H1 (cell line): ENCODE measurements around the gene SGCD. TPM values are rescaled to one million over a fixed set of nuclear protein-coding genes. Genes with fewer than 3 reads are reported as not detected.

Source experiments
- CTCF ChIA-PET: fragments of 300-600 bp; sonication (Branson Sonifier 250); formaldehyde crosslinking; loops from one replicate; lab custom pipeline; 2021; ENCODE audit not compliant: partially characterized antibody; lab: Charles Lee
- POLR2A ChIA-PET: fragments of 300-600 bp; sonication (Branson Sonifier 250); formaldehyde crosslinking; loops from one replicate; lab custom pipeline; 2021; ENCODE audit warnings: inconsistent platforms; ENCODE audit not compliant: partially characterized antibody; lab: Charles Lee
- DNase-seq, 2 experiments: peaks; one replicate each; pipeline versions ENCODE4 v3.0.0 to v3.0.0-alpha.2; 2010 to 2022; ENCODE audit warnings: low spot score in 2 of 2, low read depth in 1 of 2, mixed read lengths in 1 of 2
- FAIRE-seq: peaks from 2 replicates; lab custom pipeline; 2011; peaks lifted over from hg19 to GRCh38; lab: Jason Lieb, UNC
- H2AFZ ChIP-seq: 2 replicates; pipeline ENCODE4 v1.8.1; 2012; ENCODE audit warnings: low read length, inconsistent platforms
- H2AK5ac ChIP-seq: 2 replicates; pipeline ENCODE4 v1.6.1; 2013; ENCODE audit warnings: low read depth, low read length
- H2BK120ac ChIP-seq: replicated peaks from 2 replicates; pipeline ENCODE3; 2013; ENCODE audit warnings: low read depth, low read length, inconsistent platforms
- H2BK12ac ChIP-seq: 2 replicates; pipeline ENCODE4 v1.6.1; 2013; ENCODE audit warnings: low read depth, low read length
- H2BK15ac ChIP-seq: 2 replicates; pipeline ENCODE4 v1.6.1; 2013; ENCODE audit warnings: low read length
- H2BK20ac ChIP-seq: 2 replicates; pipeline ENCODE4 v1.6.1; 2013; ENCODE audit warnings: low read length
- H2BK5ac ChIP-seq: 2 replicates; pipeline ENCODE4 v1.6.1; 2013; ENCODE audit warnings: low read depth, low read length
- H3K14ac ChIP-seq: 2 replicates; pipeline ENCODE4 v1.6.1; 2013; ENCODE audit warnings: inconsistent platforms; ENCODE audit not compliant: insufficient read length
- H3K18ac ChIP-seq: 2 replicates; pipeline ENCODE4 v1.6.1; 2013; ENCODE audit warnings: low read length; ENCODE audit errors: extremely low read depth
- H3K23ac ChIP-seq: 2 replicates; pipeline ENCODE4 v1.6.1; 2013; ENCODE audit warnings: inconsistent platforms; ENCODE audit not compliant: insufficient read length
- H3K23me2 ChIP-seq: 2 replicates; pipeline ENCODE4 v1.6.1; 2013; ENCODE audit warnings: low read depth, low read length
- H3K27ac ChIP-seq: 2 replicates; pipeline ENCODE4 v1.6.1; 2011; ENCODE audit warnings: low read depth, low read length, inconsistent platforms
- H3K27me3 ChIP-seq, 4 experiments: replicated peaks in 1 of 4; 1 replicate in 1 of 4; 2 replicates in 3 of 4; pipeline versions ENCODE4 v1.6.1 to v1.8.1; 2011 to 2013; ENCODE audit warnings: low read length in 3 of 4, mild to moderate bottlenecking in 3 of 4, inconsistent platforms in 2 of 4, mixed read lengths in 2 of 4, moderate library complexity in 1 of 4; ENCODE audit not compliant: control insufficient read depth in 3 of 4, insufficient read depth in 3 of 4; ENCODE audit errors: extremely low read depth in 1 of 4
- H3K36me3 ChIP-seq, 4 experiments: 2 replicates each; pipeline versions ENCODE4 v1.6.1 to v1.8.1; 2011 to 2013; ENCODE audit warnings: mild to moderate bottlenecking in 4 of 4, low read length in 3 of 4, moderate library complexity in 2 of 4, control low read depth in 1 of 4, inconsistent platforms in 1 of 4; ENCODE audit not compliant: insufficient read depth in 4 of 4, control insufficient read depth in 2 of 4
- H3K4ac ChIP-seq: replicated peaks from 2 replicates; pipeline ENCODE3; 2013; ENCODE audit warnings: low read length, low read depth, mixed read lengths, inconsistent platforms; ENCODE audit not compliant: insufficient read length
- H3K4me1 ChIP-seq, 4 experiments: replicated peaks in 1 of 4; 1 replicate in 1 of 4; 2 replicates in 3 of 4; pipeline versions ENCODE4 v1.6.1 to v1.8.1; 2011 to 2013; ENCODE audit warnings: low read length in 3 of 4, inconsistent platforms in 2 of 4, mixed read lengths in 1 of 4; ENCODE audit not compliant: insufficient read depth in 4 of 4, control insufficient read depth in 3 of 4
- H3K4me2 ChIP-seq, 2 experiments: 2 replicates each; pipeline versions ENCODE4 v1.6.1 to v1.8.1; 2011 to 2013; ENCODE audit warnings: low read depth in 2 of 2, low read length in 2 of 2, control low read depth in 1 of 2, inconsistent platforms in 1 of 2, mild to moderate bottlenecking in 1 of 2; ENCODE audit not compliant: insufficient read depth in 1 of 2
- H3K4me3 ChIP-seq, 4 experiments: fragments of 200-600, 300-600 bp in 1 of 4; sonication (generic), shearing (Covaris generic), sonication (Bioruptor Twin) in 1 of 4; 2 replicates each; pipeline versions ENCODE4 v1.5.1 to v1.8.1; 2011 to 2016; ENCODE audit warnings: low read length in 4 of 4, low read depth in 3 of 4, control low read depth in 2 of 4, inconsistent platforms in 2 of 4, mild to moderate bottlenecking in 2 of 4, mixed read lengths in 1 of 4, moderate library complexity in 1 of 4; ENCODE audit not compliant: insufficient read depth in 2 of 4; ENCODE audit errors: extremely low read depth in 1 of 4
- H3K56ac ChIP-seq: replicated peaks from 2 replicates; pipeline ENCODE3; 2013; ENCODE audit warnings: low read depth, mild to moderate bottlenecking, mixed read lengths, low read length, inconsistent platforms; ENCODE audit not compliant: insufficient read length
- H3K79me1 ChIP-seq: 2 replicates; pipeline ENCODE4 v1.6.1; 2013; ENCODE audit warnings: low read depth, low read length, control low read depth
- H3K79me2 ChIP-seq, 2 experiments: 2 replicates each; pipeline versions ENCODE4 v1.6.1 to v1.8.1; 2012 to 2013; ENCODE audit warnings: low read length in 2 of 2, mild to moderate bottlenecking in 2 of 2, inconsistent platforms in 1 of 2; ENCODE audit not compliant: insufficient read depth in 2 of 2, control insufficient read depth in 1 of 2
- H3K9ac ChIP-seq, 4 experiments: replicated peaks in 1 of 4; 1 replicate in 1 of 4; 2 replicates in 3 of 4; pipeline versions ENCODE4 v1.6.1 to v1.8.1; 2011 to 2013; ENCODE audit warnings: low read depth in 3 of 4, low read length in 3 of 4, control low read depth in 2 of 4, mild to moderate bottlenecking in 2 of 4, moderate library complexity in 2 of 4, inconsistent platforms in 1 of 4; ENCODE audit errors: extremely low read depth in 1 of 4
- H3K9me3 ChIP-seq, 2 experiments: 2 replicates each; pipeline versions ENCODE4 v1.6.1 to v1.8.1; 2012 to 2013; ENCODE audit warnings: mild to moderate bottlenecking in 2 of 2, moderate library complexity in 2 of 2, control low read depth in 1 of 2, inconsistent platforms in 1 of 2, low read depth in 1 of 2, low read length in 1 of 2, mixed read lengths in 1 of 2; ENCODE audit not compliant: insufficient read depth in 2 of 2
- H4K20me1 ChIP-seq, 2 experiments: replicated peaks in 1 of 2; 2 replicates each; pipeline versions ENCODE3 to v1.8.1; 2011 to 2013; ENCODE audit warnings: inconsistent platforms in 2 of 2, low read length in 2 of 2, mild to moderate bottlenecking in 1 of 2; ENCODE audit not compliant: insufficient read depth in 2 of 2, control insufficient read depth in 1 of 2
- H4K5ac ChIP-seq: 2 replicates; pipeline ENCODE4 v1.6.1; 2013; ENCODE audit warnings: low read length, low read depth, mixed read lengths, inconsistent platforms; ENCODE audit not compliant: insufficient read length
- H4K8ac ChIP-seq: 2 replicates; pipeline ENCODE4 v1.8.0; 2013; ENCODE audit warnings: mild to moderate bottlenecking, moderate library complexity, low read length, inconsistent platforms; ENCODE audit not compliant: insufficient read depth; ENCODE audit errors: extremely low read depth
- H4K91ac ChIP-seq: replicated peaks from 2 replicates; pipeline ENCODE3; 2013; ENCODE audit warnings: low read length, mixed read lengths, inconsistent platforms; ENCODE audit not compliant: insufficient read length
- ASH2L ChIP-seq: fragments of 200-600, 300-600 bp; sonication (generic); IDR thresholded peaks from one replicate; pipeline ENCODE4 v1.7.1; 2017; ENCODE audit warnings: low read length
- GTF2F1 ChIP-seq: IDR thresholded peaks from 2 replicates; pipeline ENCODE4 v1.6.1; 2012; ENCODE audit warnings: low read depth, low read length, improper control_type of control experiment, borderline replicate concordance
- POLR2AphosphoS5 ChIP-seq: IDR thresholded peaks from 2 replicates; pipeline ENCODE4 v1.6.1; 2011; ENCODE audit warnings: low read depth, low read length
- SIRT6 ChIP-seq: IDR thresholded peaks from one replicate; pipeline ENCODE4 v1.7.1; 2012; ENCODE audit warnings: low read length, inconsistent platforms
- polyA plus RNA-seq, 7 experiments: library from polyadenylated mRNA; depleted of rRNA in 3 of 7; stranded (reverse) in 5 of 7; unstranded in 2 of 7; fragments of >200 nt in 5 of 7; fragments of 200-250 nt in 2 of 7; gene quantifications; 1 replicate in 5 of 7; 2 replicates in 1 of 7; 4 replicates in 1 of 7; pipeline versions ENCODE4 v1.2.1 to v1.2.3, GENCODE V29; 2011 to 2013; ENCODE audit warnings: missing spikeins in 2 of 7, mixed read lengths in 2 of 7
- total RNA-seq: library from RNA; stranded (reverse); fragmentation: NEBNext Ultra II Directional; extraction: Animal tissue kit (Norgen Biotek cat#: 25700); gene quantifications from 2 replicates; pipeline ENCODE4 v1.2.1, GENCODE V29; 2021
- TF ChIP-seq, protein P1 (sequence below): IDR thresholded peaks from 2 replicates; pipeline ENCODE4 v1.6.1; 2011; ENCODE audit warnings: low read length, improper control_type of control experiment

The SGCD gene
- total and polyA plus RNA-seq, 2 of the 8 experiments (the other 6 are each of a cell fraction or from before 2014, with no cell fraction given) = 0.04 to 0.08 TPM

DNA sequence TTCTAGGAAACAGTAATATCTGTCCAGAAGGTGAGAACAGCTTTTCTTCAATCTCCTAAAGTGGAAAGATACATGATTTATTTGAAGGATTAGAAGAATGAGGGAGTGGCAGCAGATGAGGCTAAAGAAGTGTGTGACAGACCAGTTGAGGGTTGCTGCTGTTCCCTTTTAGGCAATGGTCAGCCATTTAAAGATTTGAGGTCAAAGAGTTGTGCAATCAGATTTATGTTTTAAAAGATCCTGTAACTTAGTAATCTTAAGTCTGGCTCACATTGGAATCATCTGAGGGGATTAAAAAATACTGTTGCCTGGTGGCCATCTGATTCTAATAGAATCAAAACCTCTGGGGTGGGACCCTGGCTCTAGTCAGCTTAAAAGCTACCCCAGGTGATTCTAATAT lies 4.3 kb upstream of the SGCD start:
- no peak for FAIRE-seq
- POLR2A ChIA-PET = no interaction called here
- CTCF ChIA-PET = interaction anchor here (1.2 kb wide), 1 partner anchor 10 kb away, joined by 3 read pairs; no protein-coding TSS in a partner anchor

More for the DNA sequence above, 4.3 kb upstream of the SGCD start:
- H3K18ac ChIP-seq = no peak overlapping the region
- H3K9me3 ChIP-seq = no peaks in the 10 kb centered on the region
- H4K91ac ChIP-seq = no peak overlapping the region
- no peak overlapping the region for H3K23ac ChIP-seq
- no peak overlapping the region for H2AK5ac ChIP-seq
- H2BK120ac ChIP-seq = no peak overlapping the region
- H2BK5ac ChIP-seq = no peak overlapping the region
- no peaks in the 10 kb centered on the region; the same call in 1 of the 2 replicates for H3K23me2 ChIP-seq
- no peaks in the 10 kb centered on the region for H3K4me1 ChIP-seq
- H3K27me3 ChIP-seq = no peaks in the 10 kb centered on the region
- no peak overlapping the region for H2BK20ac ChIP-seq
- no peak overlapping the region for H3K4me3 ChIP-seq
- TF ChIP-seq, protein P1, sequence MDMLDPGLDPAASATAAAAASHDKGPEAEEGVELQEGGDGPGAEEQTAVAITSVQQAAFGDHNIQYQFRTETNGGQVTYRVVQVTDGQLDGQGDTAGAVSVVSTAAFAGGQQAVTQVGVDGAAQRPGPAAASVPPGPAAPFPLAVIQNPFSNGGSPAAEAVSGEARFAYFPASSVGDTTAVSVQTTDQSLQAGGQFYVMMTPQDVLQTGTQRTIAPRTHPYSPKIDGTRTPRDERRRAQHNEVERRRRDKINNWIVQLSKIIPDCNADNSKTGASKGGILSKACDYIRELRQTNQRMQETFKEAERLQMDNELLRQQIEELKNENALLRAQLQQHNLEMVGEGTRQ = no peak
- TF ChIP-seq POLR2AphosphoS5 = no peak
- no peak for TF ChIP-seq SIRT6
- TF ChIP-seq ASH2L = no peak
- no peak for TF ChIP-seq GTF2F1
- no peak overlapping the region for H4K8ac ChIP-seq
- no peaks in the 10 kb centered on the region for H3K79me2 ChIP-seq
- no peaks in the 10 kb centered on the region for H3K79me1 ChIP-seq
- no peak overlapping the region for H3K14ac ChIP-seq
- no peak overlapping the region for H3K4ac ChIP-seq
- H2BK15ac ChIP-seq = no peak overlapping the region
- H2AFZ ChIP-seq = no peak overlapping the region
- H2BK12ac ChIP-seq = no peak overlapping the region
- DNase-seq = no peak
- H3K4me2 ChIP-seq = no peak overlapping the region
- no peak overlapping the region for H3K56ac ChIP-seq
- no peaks in the 10 kb centered on the region for H4K20me1 ChIP-seq
- no peaks in the 10 kb centered on the region for H3K36me3 ChIP-seq
- no peak overlapping the region; the same call in 1 of the 2 replicates for H3K27ac ChIP-seq
- no peak overlapping the region for H3K9ac ChIP-seq
- no peak overlapping the region for H4K5ac ChIP-seq
